Activated naive CD8-positive, alpha-beta T cell treated with anti-CD3 and anti-CD28 coated beads for 36 hours (primary cell): ENCODE results near the gene GRAMD1A. TPM values are rescaled to one million over a fixed set of nuclear protein-coding genes. Genes with fewer than 3 reads are reported as not detected.
A peak's percentile ranks its signal among the peaks of the same experiment; 100 is the strongest.
"Not testable (repeated sequence)": the region's sequence is repeated elsewhere in the genome, so short reads cannot be mapped to it uniquely, and the experiment has no call there.

ENCODE experiments used
- DNase-seq: peaks from one replicate; pipeline ENCODE4 v3.0.0; 2021
- H3K27ac Mint-ChIP-seq: one replicate; pipeline ENCODE4 v1.8.0; 2022; ENCODE audit warnings: mild to moderate bottlenecking, moderate library complexity, mixed read lengths
- H3K27me3 Mint-ChIP-seq: one replicate; pipeline ENCODE4 v1.8.0; 2022; ENCODE audit warnings: mild to moderate bottlenecking, mixed read lengths
- H3K36me3 Mint-ChIP-seq: one replicate; pipeline ENCODE4 v1.8.0; 2021; ENCODE audit warnings: mild to moderate bottlenecking, mixed read lengths
- H3K4me1 Mint-ChIP-seq: one replicate; pipeline ENCODE4 v1.8.0; 2021; ENCODE audit warnings: mixed read lengths
- H3K4me3 Mint-ChIP-seq: one replicate; pipeline ENCODE4 v1.8.0; 2022; ENCODE audit warnings: mild to moderate bottlenecking, moderate library complexity, mixed read lengths
- H3K9me3 Mint-ChIP-seq: one replicate; pipeline ENCODE4 v1.8.0; 2022; ENCODE audit warnings: mixed read lengths
- total RNA-seq, 2 experiments: library from RNA; stranded (reverse); gene quantifications; one replicate each; pipeline ENCODE4 v1.2.3, GENCODE V29; 2021

GRAMD1A gene
- total RNA-seq, 2 experiments from 2014 or later = 135 to 140 TPM

DNA sequence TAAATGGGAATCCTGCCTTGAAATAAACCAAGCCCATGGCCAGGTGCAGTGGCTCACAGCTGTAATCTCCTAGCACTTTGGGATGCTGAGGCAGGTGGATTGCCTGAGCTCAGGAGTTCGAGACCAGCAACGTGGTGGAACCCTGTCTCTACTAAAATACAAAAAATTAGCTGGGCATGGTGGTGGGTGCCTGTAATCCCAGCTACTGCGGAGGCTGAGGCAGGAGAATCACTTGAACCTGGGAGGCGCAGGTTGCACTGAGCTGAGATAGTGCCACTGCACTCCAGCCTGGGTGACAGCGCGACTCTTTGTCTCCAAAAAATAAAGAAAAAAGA, 5.9 kb downstream of the GRAMD1A start:
- Mint-ChIP-seq H3K36me3 (peaks cover 49% of the 10 kb centered on the region), H3K27ac (peak overlapping the region; percentile 12), H3K4me1 (peaks cover 44% of the 10 kb centered on the region)
- H3K27me3 Mint-ChIP-seq, H3K9me3 Mint-ChIP-seq, H3K4me3 Mint-ChIP-seq, DNase-seq: not testable (repeated sequence)

DNA sequence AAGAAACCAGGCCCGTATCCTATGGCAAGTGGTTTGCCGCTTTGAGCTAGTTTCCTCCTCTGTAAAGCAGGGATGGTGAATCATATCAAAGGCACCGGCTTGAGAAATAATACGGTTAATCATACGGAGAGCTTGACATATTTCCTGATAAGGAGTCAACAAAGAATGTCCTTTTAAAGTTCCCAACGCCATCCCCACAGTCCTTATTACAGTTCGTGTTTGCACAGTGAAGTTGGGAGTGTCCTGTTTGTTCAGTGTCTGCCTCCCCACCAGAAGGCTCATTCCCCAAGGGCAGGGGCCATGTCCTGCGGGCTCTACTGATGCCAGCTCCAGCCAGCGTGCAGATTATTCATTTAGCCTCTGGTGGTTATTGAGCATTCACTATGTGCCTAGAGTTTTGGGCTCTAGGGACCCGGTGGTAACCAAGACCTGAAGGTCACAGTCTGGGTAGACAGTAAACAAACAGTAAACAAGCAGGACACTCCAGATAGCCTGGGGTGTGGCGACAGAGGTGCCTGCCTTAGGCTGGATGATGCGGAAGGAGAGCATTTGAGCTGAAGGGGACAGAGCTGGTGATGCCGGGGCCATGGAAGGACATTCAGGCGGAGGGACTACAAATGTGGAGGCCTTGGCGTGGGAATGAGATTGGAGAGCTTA, 6.3 kb downstream of the GRAMD1A start:
- Mint-ChIP-seq H3K36me3 (peaks cover 48% of the 10 kb centered on the region), H3K4me1 (peaks cover 49% of the 10 kb centered on the region), H3K27ac (peak overlapping the region; percentile 46), H3K4me3 (no peak overlapping the region), H3K27me3 (no peaks in the 10 kb centered on the region), H3K9me3 (no peaks in the 10 kb centered on the region)
- no peak for DNase-seq

DNA sequence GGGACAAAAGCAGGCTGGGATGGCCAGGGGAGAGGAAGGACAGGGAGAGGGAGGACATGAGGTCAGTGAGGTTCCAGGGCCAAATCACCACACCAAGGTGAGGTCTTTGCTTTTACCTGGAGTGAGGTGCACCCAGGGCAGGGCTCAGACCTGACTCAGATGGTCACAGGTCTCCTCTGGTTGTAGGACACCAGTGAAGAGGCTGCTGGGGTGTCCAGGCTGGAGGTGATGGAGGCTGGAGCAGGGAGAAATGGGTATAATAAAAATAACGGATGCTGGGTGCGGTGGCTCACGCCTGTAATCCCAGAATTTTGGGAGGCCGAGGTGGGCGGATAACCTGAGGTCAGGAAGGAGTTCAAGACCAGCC, 6.9 kb downstream of the GRAMD1A start:
- Mint-ChIP-seq H3K4me1 (peaks cover 48% of the 10 kb centered on the region), H3K27ac (peak overlapping the region; percentile 46), H3K27me3 (no peaks in the 10 kb centered on the region), H3K36me3 (peaks cover 44% of the 10 kb centered on the region), H3K4me3 (no peak overlapping the region), H3K9me3 (no peaks in the 10 kb centered on the region)
- no peak for DNase-seq

DNA sequence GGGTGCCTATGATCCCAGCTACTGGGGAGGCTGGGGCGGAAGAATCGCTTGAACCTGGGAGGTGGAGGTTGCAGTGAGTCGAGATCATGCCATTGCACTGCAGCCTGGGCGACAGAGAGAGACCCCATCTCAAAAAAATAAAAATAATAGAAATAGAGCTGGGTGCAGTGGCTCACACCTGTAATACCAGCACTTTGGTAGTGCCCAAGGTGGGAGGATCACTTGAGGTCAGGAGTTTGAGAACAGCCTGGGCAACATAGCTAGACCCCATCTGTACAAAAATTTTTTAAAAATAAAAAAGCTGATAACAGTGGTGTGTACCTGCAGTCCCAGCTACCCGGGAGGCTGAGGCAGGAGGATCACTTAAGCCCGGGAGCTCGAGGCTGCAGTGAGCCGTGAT, 7.3 kb downstream of the GRAMD1A start:
- Mint-ChIP-seq H3K4me1 (peaks cover 49% of the 10 kb centered on the region), H3K36me3 (peaks cover 41% of the 10 kb centered on the region)
- H3K4me3 Mint-ChIP-seq, H3K27me3 Mint-ChIP-seq, DNase-seq, H3K9me3 Mint-ChIP-seq, H3K27ac Mint-ChIP-seq: not testable (repeated sequence)

DNA sequence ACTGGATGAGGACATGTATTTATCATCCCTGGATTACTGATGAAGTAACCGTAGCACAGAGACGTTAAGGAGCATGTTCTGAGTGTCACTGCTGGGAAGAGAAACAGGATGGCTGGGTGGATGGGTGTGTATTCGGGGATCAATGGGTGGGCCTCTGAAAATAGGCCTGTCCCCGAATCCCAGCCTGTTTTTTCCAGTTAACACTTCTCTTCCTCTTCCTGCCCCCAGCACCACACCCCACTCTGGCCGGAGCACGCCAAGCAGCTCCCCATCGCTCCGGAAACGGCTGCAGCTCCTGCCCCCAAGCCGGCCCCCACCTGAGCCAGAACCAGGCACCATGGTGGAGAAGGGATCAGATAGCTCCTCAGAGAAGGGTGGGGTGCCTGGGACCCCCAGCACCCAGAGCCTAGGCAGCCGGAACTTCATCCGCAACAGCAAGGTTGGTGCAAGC, 8.8 kb downstream of the GRAMD1A start:
- Mint-ChIP-seq H3K27ac (peak overlapping the region; percentile 42), H3K9me3 (no peaks in the 10 kb centered on the region), H3K36me3 (peaks cover 48% of the 10 kb centered on the region), H3K4me1 (peaks cover 49% of the 10 kb centered on the region), H3K27me3 (no peaks in the 10 kb centered on the region), H3K4me3 (no peak overlapping the region)
- DNase-seq = no peak

DNA sequence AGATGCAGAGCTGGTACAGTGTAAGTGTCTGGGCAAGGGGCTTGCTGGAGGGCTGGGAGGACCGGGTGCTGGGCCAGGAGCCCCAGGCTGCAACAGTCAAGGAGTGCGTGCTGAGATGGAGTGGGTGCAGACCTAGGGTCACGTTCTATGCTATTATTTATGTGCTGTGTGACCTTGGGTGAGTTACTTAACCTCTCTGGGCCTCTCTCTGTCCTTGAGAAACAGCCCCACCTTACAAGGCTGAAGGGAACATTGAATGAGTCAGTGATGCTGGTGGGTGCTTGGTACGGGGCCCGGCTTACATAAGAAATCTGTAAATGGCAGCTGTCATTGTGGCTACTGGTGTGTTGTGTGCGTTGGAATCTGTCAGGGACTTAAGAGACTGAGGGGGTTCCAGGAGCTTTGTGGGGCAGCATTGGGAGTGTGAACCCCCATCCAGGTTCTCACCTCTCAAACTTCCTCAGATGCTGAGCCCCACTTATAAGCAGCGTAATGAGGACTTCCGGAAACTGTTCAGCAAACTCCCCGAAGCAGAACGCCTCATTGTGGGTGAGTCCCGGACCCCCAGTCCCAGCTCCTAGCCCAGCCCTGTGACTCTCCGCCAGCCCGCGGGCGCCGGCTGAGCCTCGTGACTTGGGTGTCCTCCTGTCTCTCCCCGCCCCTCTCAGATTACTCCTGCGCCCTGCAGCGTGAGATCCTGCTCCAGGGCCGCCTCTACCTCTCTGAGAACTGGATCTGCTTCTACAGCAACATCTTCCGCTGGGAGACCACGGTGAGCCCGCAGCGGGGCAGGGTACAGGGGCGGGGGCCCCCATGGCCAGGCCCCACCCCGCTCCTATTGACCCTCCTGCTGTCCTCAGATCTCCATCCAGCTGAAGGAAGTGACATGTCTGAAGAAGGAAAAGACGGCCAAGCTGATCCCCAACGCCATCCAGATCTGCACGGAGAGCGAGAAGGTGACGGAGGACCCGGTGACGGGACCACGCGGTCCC, 9.6 kb downstream of the GRAMD1A start:
- H3K27ac Mint-ChIP-seq = peak overlapping the region; percentile 42

DNA sequence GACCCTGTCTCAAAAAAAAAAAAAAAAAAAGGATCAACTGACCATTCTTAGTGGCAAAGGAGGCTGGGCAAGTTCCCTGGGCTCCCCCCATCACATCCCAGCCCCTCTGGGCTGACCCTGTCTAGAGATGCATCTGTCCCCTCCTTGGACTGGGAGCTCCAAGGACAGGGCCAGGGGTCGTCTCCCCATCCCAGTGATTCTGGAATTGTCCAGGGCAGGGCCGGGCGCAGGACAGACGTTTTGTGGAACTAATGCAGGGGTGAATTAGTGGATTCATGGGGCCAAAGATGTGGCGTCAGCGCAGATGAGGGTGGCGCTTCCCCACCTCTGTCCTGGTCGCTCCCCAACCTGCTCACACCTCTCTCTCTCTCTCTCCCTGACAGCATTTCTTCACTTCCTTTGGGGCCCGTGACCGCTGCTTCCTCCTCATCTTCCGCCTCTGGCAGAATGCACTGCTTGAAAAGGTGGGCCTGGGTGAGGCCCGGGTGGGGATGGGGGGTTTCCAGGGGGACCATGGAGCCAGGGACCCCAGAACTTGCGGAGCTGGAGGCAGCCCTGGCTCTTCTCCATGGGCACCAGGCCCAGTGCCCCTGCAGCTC, 11.1 kb downstream of the GRAMD1A start:
- DNase-seq = no peak
- Mint-ChIP-seq H3K4me3 (peak overlapping the region; percentile 34), H3K27me3 (no peaks in the 10 kb centered on the region), H3K27ac (peak overlapping the region; percentile 90), H3K4me1 (peaks cover 54% of the 10 kb centered on the region), H3K36me3 (peaks cover 56% of the 10 kb centered on the region), H3K9me3 (no peaks in the 10 kb centered on the region)

More for the DNA sequence above, 9.6 kb downstream of the GRAMD1A start:
- H3K27me3 Mint-ChIP-seq = no peaks in the 10 kb centered on the region
- DNase-seq = no peak
- no peak overlapping the region for H3K4me3 Mint-ChIP-seq
- H3K4me1 Mint-ChIP-seq = peaks cover 51% of the 10 kb centered on the region
- H3K36me3 Mint-ChIP-seq = peaks cover 50% of the 10 kb centered on the region
- H3K9me3 Mint-ChIP-seq = no peaks in the 10 kb centered on the region

DNA sequence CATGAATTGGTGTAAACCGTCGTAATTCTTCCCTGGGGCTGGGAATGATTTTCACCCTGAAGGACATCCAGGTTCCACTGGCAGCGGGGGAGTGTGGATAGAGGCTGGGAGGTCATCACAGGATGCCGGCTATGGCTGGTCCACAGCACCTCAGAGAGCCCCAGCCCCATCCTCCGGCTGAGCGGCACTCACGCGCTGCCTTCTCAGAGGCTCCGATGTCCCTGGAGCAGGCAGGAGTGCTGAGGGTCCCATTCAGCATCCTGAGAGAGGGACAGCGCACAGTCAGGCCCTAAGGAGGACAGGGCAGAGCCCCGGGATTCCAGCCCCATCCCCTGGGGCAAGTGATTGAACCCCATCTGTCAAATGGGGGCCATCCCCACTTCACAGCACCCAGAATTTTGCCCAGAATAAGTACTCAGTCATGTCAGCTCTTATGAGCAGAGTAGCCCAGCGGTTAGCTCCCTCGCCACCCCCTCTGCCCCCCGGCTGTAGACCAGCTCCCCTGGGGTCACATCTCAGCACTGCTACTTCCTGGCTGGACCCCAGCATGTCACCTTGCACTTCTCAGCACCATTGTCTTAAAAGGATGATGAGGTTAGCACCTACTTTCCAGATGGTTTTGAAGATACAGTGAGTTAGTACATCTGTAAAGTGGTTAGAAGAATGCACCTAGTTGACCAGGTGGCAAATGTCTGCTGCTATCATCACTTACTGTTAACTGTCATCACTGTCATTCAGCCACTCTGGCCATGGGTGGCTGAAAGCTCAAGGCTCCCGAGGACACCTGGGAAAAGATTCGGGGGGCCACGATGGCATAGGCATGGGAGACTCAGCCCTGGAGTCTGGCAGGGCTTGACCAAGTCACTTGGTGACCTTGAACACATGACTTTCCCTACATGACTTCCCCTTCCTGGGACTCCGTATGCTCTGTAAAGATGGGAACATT, 11.9 kb downstream of the GRAMD1A start:
- H3K9me3 Mint-ChIP-seq = no peaks in the 10 kb centered on the region
- peak overlapping the region; percentile 90 for H3K27ac Mint-ChIP-seq
- H3K4me3 Mint-ChIP-seq = no peak overlapping the region
- no peak for DNase-seq
- peaks cover 47% of the 10 kb centered on the region for H3K4me1 Mint-ChIP-seq
- no peaks in the 10 kb centered on the region for H3K27me3 Mint-ChIP-seq
- peaks cover 49% of the 10 kb centered on the region for H3K36me3 Mint-ChIP-seq

DNA sequence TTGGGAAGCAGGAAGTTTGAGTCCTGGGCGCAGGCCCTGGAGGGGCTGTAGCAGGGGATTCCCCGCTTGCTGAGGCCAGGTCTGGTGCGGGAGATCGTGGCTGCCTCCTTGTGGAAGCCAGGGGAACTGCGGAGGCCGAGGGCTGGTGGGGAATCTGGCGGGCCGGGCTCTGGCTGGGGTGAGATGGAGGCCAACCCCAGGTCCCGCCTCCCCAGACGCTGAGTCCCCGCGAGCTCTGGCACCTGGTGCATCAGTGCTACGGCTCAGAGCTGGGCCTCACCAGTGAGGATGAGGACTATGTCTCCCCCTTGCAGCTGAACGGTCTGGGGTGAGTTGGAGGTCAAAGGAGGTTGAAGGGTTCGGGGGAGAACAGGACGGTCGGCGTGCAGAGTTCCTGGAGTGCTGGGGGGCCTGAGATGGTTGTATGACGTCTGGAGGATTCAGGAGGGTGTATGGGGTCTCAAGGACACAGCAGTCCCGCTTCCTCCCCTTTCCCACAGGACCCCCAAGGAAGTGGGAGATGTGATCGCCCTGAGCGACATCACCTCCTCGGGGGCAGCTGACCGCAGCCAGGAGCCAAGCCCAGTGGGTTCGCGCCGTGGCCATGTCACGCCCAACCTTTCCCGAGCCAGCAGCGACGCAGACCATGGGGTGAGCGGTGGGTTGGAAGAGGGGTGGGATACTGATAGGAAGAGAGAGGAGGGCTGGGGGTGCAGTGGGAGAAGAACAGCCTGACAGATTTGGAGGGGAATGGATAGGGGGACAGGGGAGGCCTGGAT, 13.1 kb downstream of the GRAMD1A start:
- Mint-ChIP-seq H3K4me1 (peaks cover 54% of the 10 kb centered on the region), H3K27ac (peak overlapping the region; percentile 90), H3K27me3 (no peaks in the 10 kb centered on the region), H3K4me3 (peak overlapping the region; percentile 76), H3K36me3 (peaks cover 48% of the 10 kb centered on the region), H3K9me3 (no peaks in the 10 kb centered on the region)
- DNase-seq = peak; percentile 84

DNA sequence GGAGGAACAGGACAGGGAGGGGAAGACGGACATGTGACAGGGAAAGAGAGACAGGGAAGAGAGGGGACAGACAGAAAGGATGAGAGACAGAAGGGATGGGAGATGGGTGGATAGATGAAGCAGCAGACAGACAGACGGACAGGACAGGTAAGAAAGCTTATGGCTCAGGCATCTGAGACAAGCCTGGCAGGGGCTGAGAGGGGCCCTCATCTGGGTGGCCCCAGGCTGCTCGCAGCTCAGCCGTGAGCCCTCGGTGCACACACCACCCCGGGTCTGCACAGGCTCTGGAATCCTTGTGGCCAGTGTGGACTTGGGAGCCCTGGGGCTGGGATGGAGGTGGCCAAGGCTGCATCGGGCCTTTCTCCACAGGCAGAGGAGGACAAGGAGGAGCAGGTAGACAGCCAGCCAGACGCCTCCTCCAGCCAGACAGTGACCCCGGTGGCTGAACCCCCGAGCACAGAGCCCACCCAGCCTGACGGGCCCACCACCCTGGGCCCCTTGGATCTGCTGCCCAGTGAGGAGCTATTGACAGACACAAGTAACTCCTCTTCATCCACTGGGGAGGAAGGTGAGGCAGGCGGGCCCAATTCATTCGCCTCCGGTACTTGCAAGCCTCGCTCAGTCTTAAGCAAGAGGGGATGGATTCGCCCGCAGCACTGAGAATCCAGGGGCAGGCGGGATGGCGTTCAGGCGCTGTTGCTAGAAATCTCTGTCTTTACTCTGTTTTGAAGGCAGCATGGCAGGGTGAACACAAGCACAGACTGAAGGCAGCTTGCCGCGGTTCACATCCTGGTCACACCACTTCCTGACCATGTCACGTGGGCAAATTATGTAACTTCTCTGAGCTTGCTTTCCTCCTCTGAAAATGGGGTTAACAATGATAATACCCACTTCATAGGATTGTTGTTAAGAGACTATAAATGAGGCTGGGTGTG, 14.0 kb downstream of the GRAMD1A start:
- Mint-ChIP-seq H3K9me3 (no peaks in the 10 kb centered on the region), H3K4me3 (peak overlapping the region; percentile 76), H3K27ac (peak overlapping the region; percentile 90), H3K27me3 (no peaks in the 10 kb centered on the region), H3K4me1 (peaks cover 58% of the 10 kb centered on the region), H3K36me3 (peaks cover 52% of the 10 kb centered on the region)
- peak; percentile 41 for DNase-seq

DNA sequence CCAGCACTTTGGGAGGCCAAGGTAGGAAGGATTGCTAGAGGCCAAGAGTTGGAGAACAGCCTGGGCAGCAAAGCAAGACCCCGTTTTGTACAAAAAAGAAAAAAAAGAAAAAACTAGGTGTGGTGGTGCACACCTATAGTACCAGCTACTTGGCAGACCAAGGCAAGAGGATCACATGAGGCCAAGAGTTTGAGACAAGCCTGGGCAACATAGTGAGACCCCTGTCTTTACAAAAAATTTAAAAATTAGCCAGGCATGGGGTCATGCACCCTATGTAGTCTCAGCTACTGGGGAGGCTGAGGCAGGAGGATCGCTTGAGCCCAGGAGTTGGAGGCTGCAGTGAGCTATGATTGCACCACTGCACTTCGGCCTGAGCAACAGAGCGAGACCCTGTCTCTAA, 14.7 kb downstream of the GRAMD1A start:
- H3K36me3 Mint-ChIP-seq = peaks cover 52% of the 10 kb centered on the region
- peak overlapping the region; percentile 76 for H3K4me3 Mint-ChIP-seq
- peak overlapping the region; percentile 90 for H3K27ac Mint-ChIP-seq

DNA sequence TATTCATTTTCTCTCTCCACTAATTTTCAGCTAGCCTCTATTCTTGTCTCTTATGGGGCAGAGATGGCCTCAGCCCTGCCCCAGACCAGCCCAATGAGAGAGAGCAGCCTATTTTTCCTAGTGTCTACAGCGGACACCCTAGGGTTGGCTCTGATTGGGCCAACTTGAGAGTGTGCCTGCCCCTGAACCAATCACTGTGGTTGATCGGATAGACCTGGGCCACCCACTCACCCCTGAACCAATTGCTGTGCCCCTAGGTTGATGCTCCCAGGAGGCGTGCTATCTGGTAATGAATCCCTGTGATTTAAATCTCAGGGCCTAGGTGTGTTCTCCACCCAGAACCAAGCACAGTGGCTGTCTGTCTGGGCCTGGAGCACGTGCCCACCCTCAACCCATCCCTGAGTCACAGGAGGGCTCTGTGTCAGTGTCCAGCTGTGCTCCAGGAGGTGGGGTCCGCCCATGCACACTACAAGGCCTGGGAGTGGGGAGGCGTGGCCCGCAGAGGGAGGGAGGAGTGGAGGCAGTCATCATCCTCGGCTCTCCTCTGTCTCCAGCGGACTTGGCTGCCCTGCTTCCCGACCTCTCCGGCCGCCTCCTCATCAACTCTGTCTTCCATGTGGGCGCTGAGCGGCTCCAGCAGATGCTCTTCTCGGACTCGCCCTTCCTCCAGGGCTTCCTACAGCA, 15.3 kb downstream of the GRAMD1A start:
- Mint-ChIP-seq H3K9me3 (no peaks in the 10 kb centered on the region), H3K36me3 (peaks cover 57% of the 10 kb centered on the region), H3K27ac (peak overlapping the region; percentile 45), H3K4me1 (peaks cover 54% of the 10 kb centered on the region), H3K27me3 (no peaks in the 10 kb centered on the region), H3K4me3 (no peak overlapping the region)
- no peak for DNase-seq

More for the DNA sequence above, 14.7 kb downstream of the GRAMD1A start:
- H3K27me3 Mint-ChIP-seq, DNase-seq, H3K9me3 Mint-ChIP-seq: not testable (repeated sequence)
- peaks cover 58% of the 10 kb centered on the region for H3K4me1 Mint-ChIP-seq
